NOMO-1 treated with dmso at 0.1 percent for 144 hours (cell line): Measurements from ENCODE around the gene NQO1.
"Not testable (repeated sequence)": the region's sequence is repeated elsewhere in the genome, so short reads cannot be mapped to it uniquely, and the experiment has no call there.

Experiments
- DNase-seq: peaks from one replicate; lab custom pipeline; 2025; ENCODE audit not compliant: unreplicated experiment; lab: John Stamatoyannopoulos, UW

Gene NQO1

DNA sequence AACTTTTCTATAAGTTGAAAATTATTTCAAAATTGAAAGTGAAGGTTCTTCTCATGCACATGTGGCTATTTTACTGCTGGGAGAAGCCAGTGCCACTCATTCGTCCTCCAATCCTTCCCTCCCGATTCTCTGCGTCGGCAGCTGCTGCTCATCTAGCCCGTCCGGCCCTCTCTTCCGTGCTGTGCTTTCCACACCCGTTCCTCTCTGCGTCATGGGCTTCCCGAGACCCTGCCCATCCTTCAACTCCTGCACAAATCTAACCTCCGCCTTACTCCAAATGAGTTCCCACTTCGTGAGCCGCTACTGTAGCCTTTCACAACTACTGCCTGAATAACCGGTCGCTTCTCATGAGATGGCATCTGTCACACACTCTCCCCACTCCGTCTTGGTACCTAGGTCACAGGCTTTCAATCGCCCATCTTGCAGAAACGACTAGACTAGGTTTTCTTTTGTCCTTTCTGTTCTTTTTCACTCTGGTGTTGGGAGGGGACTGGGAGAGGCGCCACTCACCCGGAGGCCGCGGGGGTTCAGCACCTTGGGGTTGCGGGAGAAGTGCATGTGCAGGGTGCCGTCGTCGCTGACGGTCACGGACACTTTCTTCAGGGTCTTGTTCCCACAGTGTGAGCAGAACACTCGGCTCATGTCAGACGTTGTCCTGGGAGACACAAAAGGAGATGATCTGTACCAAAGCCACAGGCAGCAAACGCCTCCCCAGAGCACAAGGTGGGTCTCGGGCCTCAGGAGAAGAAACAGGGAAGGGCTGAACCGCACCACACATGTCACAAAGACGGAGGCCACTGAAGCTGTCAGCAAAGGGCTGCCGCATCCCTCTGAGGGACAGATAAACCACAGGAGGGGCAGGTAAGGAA lies 18.2 kb upstream of the NQO1 start:
- no peak for DNase-seq

DNA sequence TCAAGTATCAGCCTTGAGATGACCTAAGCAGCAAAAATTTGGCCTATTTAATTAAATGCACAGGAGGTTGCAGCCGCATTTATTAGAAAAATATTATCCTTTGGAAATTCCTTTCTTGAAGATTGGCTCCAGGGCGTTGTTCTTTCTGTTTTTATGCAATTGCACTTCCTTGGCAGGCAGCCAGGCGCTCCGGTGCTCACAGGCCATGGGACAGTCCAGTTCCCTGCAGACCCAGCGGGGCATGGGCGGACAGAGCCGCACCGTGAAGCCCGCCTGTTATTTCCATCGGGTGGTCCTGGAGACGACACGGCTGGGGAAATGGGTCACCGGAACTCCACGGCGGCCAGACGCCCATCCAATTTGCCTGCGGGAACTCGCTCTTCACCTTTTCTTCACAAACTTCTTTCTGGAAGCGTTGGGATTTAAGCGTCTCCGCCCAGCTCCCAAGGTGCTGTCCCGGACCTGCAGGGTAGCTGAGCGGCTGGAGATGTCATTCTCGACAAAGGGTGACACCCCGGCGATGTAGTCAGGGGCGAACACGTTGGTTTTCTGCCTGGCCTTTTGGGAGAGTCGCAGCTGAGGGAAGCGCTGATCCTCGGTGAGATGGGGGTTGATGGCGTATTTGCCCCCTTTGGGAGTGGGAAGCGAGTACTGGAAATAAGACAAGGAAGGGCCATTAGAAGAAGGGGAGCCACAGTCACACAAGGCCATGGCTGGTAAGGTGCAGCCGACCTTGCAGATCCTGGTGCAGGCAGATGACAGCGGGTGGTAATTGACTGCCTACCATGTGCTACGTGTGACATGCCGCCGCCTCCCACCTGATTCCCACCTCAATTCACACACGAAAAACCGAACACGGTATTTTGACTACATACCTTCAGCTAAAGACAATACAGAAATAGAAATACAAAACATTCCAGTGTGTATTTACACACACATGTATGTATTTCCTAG lies 15.9 kb upstream of the NQO1 start:
- no peak for DNase-seq

DNA sequence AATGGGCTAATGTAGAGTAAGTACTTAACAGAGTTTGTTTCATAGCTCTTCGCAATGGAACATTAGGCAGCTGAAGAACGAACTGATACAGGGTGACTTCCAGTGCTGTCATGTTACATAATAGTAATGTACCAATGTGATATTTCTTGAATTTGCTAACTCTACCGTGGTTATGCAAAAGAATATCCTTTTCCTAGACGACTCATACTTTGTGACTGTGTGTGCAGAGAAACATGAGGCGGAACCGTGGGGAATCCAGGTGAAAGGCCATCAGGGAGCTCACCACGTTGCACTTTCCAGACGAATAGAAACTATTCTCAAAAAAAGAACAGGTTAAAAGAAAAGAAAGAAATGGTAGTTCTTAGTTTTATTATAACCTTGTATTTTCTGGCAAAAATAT lies 15.2 kb upstream of the NQO1 start:
- DNase-seq, result no peak

DNA sequence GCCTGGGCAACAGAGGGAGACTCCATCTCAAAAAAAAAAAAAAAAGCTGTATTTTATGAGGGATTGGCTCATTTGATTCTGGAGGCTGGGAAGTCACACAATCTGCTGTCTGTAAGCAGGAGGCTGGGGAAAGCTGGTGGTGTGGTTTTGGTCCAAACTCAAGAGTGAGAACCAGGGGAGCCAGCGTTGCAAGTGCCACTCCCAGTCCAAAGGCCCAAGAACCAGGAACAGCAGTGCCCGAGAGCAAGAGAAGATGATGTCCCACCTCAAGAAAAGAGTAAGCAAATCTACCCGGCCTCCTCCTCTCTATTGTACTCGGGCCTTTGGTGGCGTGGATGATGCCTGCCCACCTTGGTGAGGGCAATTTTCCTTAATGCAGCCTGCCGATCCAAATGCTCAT lies 5.7 kb upstream of the NQO1 start:
- DNase-seq, result no peak

DNA sequence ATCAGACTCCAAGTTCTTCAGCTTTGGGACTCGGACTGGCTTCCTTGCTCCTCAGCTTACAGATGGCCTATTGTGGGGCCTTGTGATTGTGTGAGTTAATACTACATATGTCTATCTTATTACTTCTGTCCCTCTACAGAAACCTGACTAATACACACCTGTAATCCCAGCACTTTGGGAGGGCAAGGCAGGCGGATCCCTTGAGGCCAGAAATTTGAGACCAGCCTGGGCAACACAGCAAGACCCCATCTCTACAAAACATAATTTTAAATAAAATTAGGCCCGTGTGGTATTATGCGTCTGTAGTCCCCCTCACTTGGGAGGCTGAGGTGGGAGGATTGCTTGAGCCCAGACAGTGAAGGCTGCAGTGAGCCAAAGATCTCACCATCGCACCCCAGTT lies 4.9 kb upstream of the NQO1 start:
- not testable (repeated sequence) for DNase-seq

DNA sequence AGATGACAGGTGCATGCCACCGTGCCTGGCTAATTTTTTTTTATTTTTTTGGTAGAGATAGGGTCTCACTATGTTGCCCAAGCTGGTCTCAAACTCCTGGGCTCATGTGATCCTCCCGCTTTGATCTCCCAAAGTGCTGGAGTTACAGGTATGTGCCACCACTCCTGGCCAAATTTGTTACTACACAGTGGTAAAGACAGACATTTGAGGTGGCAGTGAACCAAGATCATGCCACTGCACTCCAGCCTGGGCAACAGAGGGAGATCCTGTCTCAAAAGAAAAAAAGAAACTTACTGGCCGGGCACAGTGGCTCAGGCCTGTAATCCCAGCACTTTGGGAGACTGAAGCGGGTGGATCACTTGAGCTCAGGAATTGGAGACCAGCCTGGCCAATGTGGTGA lies 2.7 kb upstream of the NQO1 start:
- DNase-seq, result not testable (repeated sequence)

DNA sequence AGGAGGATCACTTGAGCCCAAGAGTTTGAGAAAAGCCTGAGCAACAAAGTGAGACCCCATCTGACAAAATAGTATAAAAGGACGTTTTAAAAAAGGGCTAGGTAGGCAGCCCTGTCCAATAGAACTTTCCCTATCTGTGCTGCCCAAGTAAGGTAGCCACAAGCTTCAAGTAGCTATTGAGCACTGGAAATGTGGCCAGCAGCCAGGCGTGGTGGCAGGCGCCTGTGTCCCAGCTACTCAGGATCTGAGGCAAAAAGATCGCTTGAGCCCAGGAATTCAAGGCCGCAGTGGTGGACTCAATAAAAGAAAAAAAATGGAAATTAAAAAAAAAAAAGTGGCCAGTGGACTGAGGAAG lies 1.5 kb upstream of the NQO1 start:
- no peak for DNase-seq

DNA sequence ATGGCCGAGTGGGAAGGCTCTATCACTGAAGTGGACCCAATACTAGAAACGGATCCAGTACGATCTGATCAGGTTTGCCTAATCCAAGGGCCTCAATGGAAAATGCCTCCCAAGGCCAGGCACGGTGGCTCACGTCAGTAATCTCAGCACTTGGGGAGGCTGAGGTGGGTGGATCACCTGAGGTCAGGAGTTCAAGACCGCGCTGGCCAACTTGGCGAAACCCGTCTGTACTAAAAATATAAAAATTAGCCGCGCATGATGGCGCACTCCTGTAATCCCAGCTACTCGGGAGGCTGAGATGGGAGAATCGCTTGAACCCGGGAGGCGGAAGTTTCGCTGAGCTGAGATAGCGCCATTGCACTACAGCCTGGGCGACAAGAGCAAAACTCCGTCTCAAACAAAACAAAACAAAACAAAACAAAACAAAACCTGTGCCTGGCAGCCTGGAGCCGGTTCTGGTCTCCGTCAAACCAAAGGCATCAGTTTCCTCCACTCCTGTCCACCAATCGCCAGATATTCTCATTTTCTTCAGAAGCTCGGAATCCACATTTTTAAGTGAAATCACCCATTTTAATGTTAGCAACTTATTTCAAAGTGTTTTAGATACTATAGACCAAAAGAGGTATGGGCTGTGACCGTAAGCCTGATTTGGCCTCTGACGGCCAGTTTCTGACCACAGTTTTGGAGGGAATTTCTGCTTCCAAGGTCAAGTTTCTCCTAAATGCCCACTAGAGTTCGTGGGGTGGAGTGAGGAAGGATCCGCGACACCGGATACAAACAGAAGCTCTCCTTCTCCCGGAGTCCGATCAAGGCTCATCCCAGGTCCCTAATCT lies 664 bp downstream of the NQO1 start:
- DNase-seq, result no peak

DNA sequence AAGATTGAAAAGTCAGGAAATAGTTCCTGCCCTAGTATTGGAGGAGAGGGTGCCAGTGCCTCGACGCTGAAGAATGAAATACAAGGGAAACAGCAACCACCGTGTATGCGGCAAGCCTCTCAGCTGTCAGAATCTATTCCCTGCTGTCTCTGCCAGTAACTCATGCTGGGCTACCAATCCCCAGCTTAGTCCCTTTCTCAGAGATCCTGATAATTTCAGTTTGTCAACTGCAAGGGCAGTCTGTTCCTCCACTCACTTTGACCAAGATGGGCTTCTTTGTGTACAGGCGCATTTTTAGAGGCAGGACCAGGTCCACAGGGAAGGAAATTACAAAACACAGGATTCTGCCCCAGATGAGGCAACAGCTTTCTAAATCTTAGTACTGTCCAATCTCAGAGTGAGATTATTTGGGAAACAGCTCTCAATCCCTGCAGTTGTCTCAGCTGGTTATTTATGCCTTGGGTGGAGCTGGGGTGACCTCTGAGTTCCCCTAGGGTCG lies 1.3 kb downstream of the NQO1 start:
- no peak for DNase-seq

DNA sequence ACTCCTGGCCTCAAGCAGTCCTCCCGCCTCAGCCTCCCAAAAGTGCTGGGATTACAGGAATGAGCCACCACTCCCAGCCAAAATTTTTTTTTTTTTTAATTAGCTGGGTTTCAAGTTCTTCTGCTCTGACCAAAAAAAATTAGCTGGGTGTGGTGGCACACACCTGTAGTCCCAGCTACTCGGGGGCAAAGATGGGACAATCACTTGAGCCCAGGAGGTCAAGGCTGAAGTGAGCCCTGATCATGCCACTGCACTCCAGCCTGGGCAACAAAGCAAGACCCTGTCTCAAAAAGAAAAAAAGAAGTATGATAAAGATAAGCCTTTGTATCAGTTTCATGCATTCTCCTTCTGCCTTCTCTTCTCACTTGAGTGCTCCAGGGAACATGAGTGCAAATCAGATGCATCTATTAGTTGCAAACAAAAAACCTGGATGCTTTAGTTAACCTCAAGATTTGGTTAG lies 1.9 kb downstream of the NQO1 start:
- no peak for DNase-seq

DNA sequence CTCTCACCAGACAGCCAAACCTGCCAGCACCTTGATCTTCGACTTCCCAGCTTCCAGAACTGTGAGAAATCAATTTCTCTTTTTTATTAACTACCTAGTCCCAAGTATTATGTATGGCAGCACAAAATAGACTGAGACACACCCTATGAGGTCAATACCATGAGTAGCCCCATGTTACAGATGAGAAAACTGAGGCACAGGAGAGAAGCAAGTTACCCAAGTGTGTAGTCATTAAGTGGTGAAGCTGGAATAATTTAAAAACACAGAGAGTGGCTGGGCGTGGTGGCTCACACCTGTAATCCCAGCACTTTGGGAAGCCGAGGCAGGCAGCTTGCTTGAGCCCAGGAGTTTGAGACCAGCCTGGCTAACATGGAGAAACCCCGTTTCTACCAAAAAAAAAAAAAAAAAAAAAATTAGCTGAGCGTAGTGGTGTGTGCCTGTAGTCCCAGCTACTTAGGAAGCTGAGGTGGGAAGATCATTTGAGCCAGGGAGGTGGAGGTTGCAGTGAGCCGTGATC lies 4.9 kb downstream of the NQO1 start:
- no peak for DNase-seq

DNA sequence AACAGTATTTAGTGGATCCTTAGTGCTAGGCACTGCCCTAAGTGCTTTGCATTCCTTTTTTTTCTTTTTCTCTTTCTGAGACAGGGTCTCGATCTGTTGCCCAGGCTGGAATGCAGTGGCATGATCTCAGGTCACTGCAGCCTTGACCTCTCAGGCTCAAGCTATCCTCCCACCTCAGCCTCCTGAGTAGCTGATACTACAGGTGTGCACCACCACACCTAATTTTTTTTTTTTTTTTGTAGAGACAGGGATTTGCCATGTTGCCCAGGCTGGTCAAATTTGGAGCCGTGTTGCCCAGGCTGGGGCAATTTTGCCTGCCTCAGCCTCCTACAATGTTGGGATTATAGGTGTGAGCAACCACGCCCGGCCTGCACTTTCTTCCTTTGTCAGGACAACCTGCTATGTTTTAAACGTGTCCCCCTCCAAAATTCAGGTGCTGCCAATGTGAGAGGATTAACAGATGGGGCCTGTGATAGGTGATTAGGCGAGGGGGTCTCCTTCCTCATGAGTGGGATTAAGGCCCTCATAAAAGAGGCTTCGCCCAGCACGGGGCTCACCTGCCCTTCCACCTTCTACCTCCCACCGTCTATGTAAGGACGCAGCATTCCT lies 5.4 kb downstream of the NQO1 start:
- no peak for DNase-seq

DNA sequence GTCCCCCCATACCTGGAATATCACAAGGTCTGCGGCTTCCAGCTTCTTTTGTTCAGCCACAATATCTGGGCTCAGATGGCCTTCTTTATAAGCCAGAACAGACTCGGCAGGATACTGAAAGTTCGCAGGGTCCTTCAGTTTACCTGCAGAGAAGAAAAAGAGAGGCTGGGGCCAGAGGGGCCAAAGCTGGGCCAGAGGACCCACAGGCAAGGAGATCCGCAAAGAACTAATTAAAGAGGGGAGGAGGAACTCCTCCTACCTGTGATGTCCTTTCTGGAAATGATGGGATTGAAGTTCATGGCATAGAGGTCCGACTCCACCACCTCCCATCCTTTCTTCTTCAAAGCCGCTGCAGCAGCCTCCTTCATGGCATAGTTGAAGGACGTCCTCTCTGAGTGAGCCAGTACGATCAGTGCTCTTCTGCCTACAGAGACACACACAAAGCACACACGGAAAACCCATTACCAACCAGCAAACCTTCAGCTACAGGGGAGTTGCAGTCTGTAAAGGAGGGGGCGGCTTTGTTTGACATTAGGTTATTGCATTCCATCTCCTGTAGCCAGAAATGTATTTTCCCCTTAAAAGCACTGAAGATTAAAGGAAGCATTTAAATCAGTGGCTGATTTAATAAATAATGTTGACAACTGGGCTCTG lies 8.1 kb downstream of the NQO1 start:
- DNase-seq, result no peak

DNA sequence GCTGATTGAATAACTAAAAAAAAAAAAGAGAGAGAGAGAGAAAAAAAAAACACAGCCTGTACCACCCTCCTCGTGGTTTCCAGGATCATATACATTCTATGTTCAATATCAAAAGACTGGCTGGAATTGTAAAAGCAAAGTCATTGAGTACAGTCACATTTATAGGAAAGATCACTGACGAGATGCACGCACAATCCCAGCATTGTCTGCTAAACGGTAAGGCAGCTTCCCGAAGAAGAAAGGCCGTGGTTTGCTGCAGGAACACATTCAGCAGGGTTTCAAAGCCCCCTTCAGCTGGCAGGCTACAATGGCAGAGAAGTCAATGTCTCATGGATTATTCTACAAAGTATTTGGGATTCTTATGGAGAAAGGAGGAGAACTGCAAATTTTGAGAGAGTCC lies 9.3 kb downstream of the NQO1 start:
- DNase-seq, result no peak

DNA sequence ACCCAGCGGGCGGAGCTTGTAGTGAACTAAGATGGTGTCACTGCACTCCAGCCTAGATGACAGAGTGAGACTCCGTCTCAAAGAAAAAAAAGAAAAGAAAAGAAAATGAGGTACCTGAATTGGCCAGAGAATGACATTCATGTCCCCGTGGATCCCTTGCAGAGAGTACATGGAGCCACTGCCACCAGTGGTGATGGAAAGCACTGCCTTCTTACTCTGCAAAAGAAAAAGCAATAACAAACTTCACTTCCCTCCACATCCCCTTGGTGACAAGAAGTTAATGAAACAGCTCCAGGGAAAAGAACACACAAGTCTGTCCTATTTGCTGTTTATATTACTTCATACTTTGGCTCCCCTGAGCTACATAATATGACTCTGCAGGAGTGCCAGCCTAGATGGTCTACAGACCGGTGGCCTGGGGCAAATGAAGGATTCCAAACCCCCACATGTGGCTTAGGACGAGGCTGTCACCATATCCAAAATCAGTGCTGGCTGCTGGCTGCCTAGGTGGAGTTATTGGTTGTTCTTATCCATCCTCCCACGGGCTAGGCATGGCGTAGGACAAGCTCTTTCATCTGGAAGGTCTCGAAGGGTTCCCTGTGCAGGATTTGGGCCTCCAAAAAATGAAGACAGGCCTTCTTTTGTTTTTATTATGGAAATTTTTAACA lies 13.3 kb downstream of the NQO1 start:
- no peak for DNase-seq

DNA sequence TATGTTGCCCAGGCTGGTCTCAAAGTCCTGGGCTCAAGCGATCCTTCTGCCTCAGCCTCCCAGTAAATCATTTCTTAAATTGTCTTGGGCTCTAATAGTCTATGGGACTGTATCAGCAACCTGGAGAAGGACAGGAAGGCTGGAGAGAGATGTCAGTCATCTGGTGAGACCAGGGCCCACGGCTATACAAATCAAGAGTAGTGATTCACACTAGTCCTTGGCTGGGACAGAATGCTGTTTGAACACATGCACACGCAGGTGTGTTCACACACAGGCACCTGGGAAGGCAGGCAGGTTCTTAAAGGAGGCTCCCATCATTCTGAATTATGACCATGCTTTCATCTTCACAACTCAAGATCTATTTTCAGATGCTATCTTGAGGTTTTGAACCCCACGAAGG lies 14.1 kb downstream of the NQO1 start:
- DNase-seq, result no peak

DNA sequence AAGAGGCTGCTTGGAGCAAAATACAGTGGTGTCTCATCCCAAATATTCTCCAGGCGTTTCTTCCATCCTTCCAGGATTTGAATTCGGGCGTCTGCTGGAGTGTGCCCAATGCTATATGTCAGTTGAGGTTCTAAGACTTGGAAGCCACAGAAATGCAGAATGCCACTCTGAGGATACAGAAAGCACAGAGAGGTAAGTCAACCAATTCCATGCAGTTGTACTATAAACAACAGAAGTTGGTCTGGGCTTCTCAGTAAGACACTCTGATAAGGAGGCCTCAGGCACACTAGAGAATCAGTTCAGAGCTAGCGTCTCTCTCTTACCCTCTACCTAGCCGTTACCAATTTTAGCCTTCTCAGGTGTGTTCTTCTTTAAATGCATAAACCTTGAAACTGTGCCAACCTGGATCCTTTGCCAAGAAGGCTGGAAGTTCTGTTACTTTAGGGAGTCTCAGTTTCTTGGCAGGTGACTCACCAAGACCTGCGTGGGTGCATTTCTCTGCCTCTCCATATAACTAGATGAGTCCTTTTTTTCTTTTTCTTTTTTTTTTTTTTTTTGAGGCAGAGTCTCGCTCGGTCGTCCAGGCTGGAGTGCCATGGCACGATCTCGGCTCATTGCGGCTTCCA lies 15.1 kb downstream of the NQO1 start:
- no peak for DNase-seq

DNA sequence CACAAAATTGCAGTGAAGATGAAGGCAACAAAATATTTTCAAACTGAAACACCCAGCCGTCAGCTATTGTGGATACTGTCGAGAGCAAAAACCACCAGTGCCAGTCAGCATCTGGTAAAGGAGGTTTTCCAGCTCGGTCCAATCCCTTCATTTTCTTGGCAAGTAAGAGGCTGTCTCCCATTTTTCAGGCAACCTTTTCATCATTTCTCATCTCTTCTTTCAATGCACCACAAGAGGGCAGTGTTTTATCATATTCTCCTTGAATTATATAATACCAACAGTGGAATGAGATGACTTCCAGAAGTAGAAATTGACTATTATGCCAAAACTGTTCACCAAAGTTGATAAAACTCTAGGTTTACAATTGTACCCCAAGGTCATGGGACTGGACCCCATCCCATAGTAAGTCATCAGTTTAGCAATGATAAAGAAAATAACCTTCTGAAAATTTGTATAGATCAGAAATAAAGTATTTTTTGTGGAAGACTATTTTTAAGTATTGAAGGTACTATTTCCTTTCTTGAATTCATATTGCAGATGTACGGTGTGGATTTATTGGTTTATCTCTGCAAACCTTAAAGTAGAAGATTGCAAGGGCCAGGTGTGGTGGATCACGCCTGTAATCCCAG lies 16.8 kb downstream of the NQO1 start:
- DNase-seq, result peak; percentile 13
